ENCODE measurements around the gene EFCAB10. TPM values are rescaled to one million over a fixed set of nuclear protein-coding genes. Genes with fewer than 3 reads are reported as not detected.
"Not testable (repeated sequence)": the region's sequence is repeated elsewhere in the genome, so short reads cannot be mapped to it uniquely, and the experiment has no call there.

Gene EFCAB10
- total RNA-seq, 1 donor from 2014 or later, result 0.35 TPM

- no peak for DNase-seq (ENCODE audit: low read depth)
Observed at GRCh38 chr7:105530546-105530945, 50.7 kb downstream of the EFCAB10 start.

GRCh38 chr7:105530126-105530525 is 51.2 kb downstream of the EFCAB10 start:
- DNase-seq (ENCODE audit: low read depth), result no peak

- not testable (repeated sequence) for DNase-seq (ENCODE audit: low read depth)
Observed at GRCh38 chr7:105527737-105528136, 53.6 kb downstream of the EFCAB10 start.

GRCh38 chr7:105524840-105525239 is 56.5 kb downstream of the EFCAB10 start:
- DNase-seq (ENCODE audit: low read depth), result no peak

GRCh38 chr7:105524423-105524822 is 56.9 kb downstream of the EFCAB10 start:
- not testable (repeated sequence) for DNase-seq (ENCODE audit: low read depth)

- DNase-seq (ENCODE audit: low read depth), result peak; percentile 64
Observed at GRCh38 chr7:105521717-105522463, 59.4 kb downstream of the EFCAB10 start, which contains the start of gene PUS7. PUS7 (minus strand) TSS chr7:105522271; CDS start chr7:105508512, 13,759 bp downstream.

- DNase-seq (ENCODE audit: low read depth), result peak; percentile 53
Observed at GRCh38 chr7:105521027-105521716, 60.1 kb downstream of the EFCAB10 start.

GRCh38 chr7:105520620-105521019 is 60.7 kb downstream of the EFCAB10 start:
- not testable (repeated sequence) for DNase-seq (ENCODE audit: low read depth)

- no peak for DNase-seq (ENCODE audit: low read depth)
Observed at GRCh38 chr7:105519353-105519752, 61.9 kb downstream of the EFCAB10 start.

GRCh38 chr7:105515610-105516009 is 65.7 kb downstream of the EFCAB10 start:
- DNase-seq (ENCODE audit: low read depth), result not testable (repeated sequence)

Other genes starting within 250 kb of the EFCAB10 start
- gene SRPK2, start 192.6 kb downstream of the EFCAB10 start, total RNA-seq, result 42.4 and 79.5 TPM in 2 replicates
- 23.5 and 30.6 TPM in 2 replicates for gene PUS7, start 59.2 kb downstream of the EFCAB10 start, total RNA-seq
- 15.1 and 16.2 TPM in 2 replicates for gene RINT1, start 49.3 kb downstream of the EFCAB10 start, total RNA-seq